Astrocyte (in vitro differentiated cells and primary cell): Measurements from ENCODE around the gene HELQ.

Experiments
- EZH2 ChIP-seq: IDR thresholded peaks from 2 replicates; pipeline ENCODE4 v1.6.1; 2012; ENCODE audit warnings: mild to moderate bottlenecking, low read length, inconsistent platforms; ENCODE audit not compliant: insufficient read depth
- TF ChIP-seq, protein P1 (sequence below): IDR thresholded peaks from 2 replicates; pipeline ENCODE4 v1.5.1; 2011; ENCODE audit warnings: low read depth, mild to moderate bottlenecking, inconsistent platforms, low read length, moderate library complexity; ENCODE audit not compliant: insufficient read depth

DNA sequence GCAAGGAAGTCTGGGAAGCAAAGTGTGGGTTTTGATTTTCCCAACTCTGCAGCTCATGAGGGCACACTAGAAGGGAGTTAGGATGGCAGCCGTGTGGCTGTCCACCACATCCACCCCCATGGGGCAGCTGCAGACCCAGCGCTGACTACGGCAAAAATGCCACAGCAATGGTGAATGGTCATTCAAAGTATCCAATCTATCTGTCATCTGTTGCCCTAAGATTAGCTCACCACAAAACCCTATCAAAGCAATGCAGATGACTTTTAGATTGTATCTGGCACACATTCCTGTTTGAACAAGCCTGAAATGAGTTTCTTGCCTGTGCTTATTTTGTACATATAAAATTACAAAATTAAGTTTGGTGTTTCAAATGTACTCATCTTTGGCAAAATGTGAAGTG, 91.3 kb downstream of the HELQ start:
- TF ChIP-seq, protein P1, sequence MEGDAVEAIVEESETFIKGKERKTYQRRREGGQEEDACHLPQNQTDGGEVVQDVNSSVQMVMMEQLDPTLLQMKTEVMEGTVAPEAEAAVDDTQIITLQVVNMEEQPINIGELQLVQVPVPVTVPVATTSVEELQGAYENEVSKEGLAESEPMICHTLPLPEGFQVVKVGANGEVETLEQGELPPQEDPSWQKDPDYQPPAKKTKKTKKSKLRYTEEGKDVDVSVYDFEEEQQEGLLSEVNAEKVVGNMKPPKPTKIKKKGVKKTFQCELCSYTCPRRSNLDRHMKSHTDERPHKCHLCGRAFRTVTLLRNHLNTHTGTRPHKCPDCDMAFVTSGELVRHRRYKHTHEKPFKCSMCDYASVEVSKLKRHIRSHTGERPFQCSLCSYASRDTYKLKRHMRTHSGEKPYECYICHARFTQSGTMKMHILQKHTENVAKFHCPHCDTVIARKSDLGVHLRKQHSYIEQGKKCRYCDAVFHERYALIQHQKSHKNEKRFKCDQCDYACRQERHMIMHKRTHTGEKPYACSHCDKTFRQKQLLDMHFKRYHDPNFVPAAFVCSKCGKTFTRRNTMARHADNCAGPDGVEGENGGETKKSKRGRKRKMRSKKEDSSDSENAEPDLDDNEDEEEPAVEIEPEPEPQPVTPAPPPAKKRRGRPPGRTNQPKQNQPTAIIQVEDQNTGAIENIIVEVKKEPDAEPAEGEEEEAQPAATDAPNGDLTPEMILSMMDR = no peak
- TF ChIP-seq EZH2 = no peak
